SK-N-SH treated with all-trans-retinoic acid at 6 μM for 48 hours (cell line): ENCODE data around the gene PLEKHH3.

Source experiments
- ATAC-seq: fragments of 200-7000 bp; cut with Tn5 transposase; 3 replicates; pipeline ENCODE4 v1.9.1; 2020; ENCODE audit warnings: mild to moderate bottlenecking, moderate library complexity
- ARNTL ChIP-seq: fragments of 450-650 bp; formaldehyde crosslinking; IDR thresholded peaks from 2 replicates; pipeline ENCODE4 v1.5.0; 2020; ENCODE audit warnings: low read depth, mild to moderate bottlenecking, moderate library complexity, borderline replicate concordance
- BACH2 ChIP-seq: fragments of 250-450 bp; sonication (Bioruptor Pico); IDR thresholded peaks from 2 replicates; pipeline ENCODE4 v1.9.0; 2021; ENCODE audit warnings: mild to moderate bottlenecking, borderline replicate concordance
- CREB5 ChIP-seq: fragments of 250-450 bp; sonication (Bioruptor Pico); IDR thresholded peaks from 2 replicates; pipeline ENCODE4 v1.5.1; 2020; ENCODE audit warnings: low read depth, mild to moderate bottlenecking, moderate library complexity
- CSDC2 ChIP-seq: fragments of 250-450 bp; sonication (Bioruptor Pico); IDR thresholded peaks from 2 replicates; pipeline ENCODE4 v1.5.0; 2020; ENCODE audit warnings: mild to moderate bottlenecking, moderate library complexity
- ESRRG ChIP-seq: fragments of 250-450 bp; sonication (Bioruptor Pico); IDR thresholded peaks from 2 replicates; pipeline ENCODE4 v1.6.1; 2021; ENCODE audit warnings: mild to moderate bottlenecking
- GLIS3 ChIP-seq: fragments of 250-450 bp; sonication (Bioruptor Pico); IDR thresholded peaks from 2 replicates; pipeline ENCODE4 v1.5.0; 2020; ENCODE audit warnings: mild to moderate bottlenecking, moderate library complexity
- OSR1 ChIP-seq: fragments of 250-450 bp; sonication (Bioruptor Pico); IDR thresholded peaks from 2 replicates; pipeline ENCODE4 v1.8.0; 2022; ENCODE audit warnings: moderate library complexity, mild to moderate bottlenecking, inconsistent platforms
- PATZ1 ChIP-seq: fragments of 250-450 bp; sonication (Bioruptor Pico); IDR thresholded peaks from 2 replicates; pipeline ENCODE4 v1.8.0; 2020; ENCODE audit warnings: mild to moderate bottlenecking, moderate library complexity, borderline replicate concordance
- POU6F1 ChIP-seq: fragments of 250-450 bp; sonication (Bioruptor Pico); IDR thresholded peaks from 2 replicates; pipeline ENCODE4 v1.8.0; 2021; ENCODE audit warnings: low read depth, mild to moderate bottlenecking, moderate library complexity, borderline replicate concordance
- PPARA ChIP-seq: fragments of 250-450 bp; sonication (Bioruptor Pico); IDR thresholded peaks from 2 replicates; pipeline ENCODE4 v1.5.0; 2020; ENCODE audit warnings: mild to moderate bottlenecking, borderline replicate concordance
- RARB ChIP-seq: fragments of 250-450 bp; sonication (Bioruptor Pico); IDR thresholded peaks from 2 replicates; pipeline ENCODE4 v1.8.0; 2021; ENCODE audit warnings: mild to moderate bottlenecking, moderate library complexity
- SNAI2 ChIP-seq: fragments of 250-450 bp; sonication (Bioruptor Pico); IDR thresholded peaks from 2 replicates; pipeline ENCODE4 v1.5.0; 2020; ENCODE audit warnings: mild to moderate bottlenecking, moderate library complexity
- TCF4 ChIP-seq: fragments of 250-450 bp; sonication (Bioruptor Pico); IDR thresholded peaks from 2 replicates; pipeline ENCODE4 v1.8.0; 2021; ENCODE audit warnings: mild to moderate bottlenecking, moderate library complexity, borderline replicate concordance
- TOX ChIP-seq: fragments of 250-450 bp; sonication (Bioruptor Pico); IDR thresholded peaks from 2 replicates; pipeline ENCODE4 v1.8.0; 2021; ENCODE audit warnings: mild to moderate bottlenecking, moderate library complexity, borderline replicate concordance
- ZC3H10 ChIP-seq: fragments of 250-450 bp; sonication (Bioruptor Pico); IDR thresholded peaks from 2 replicates; pipeline ENCODE4 v1.5.1; 2021; ENCODE audit warnings: mild to moderate bottlenecking, moderate library complexity
- ZFP3 ChIP-seq: fragments of 250-450 bp; sonication (Bioruptor Pico); IDR thresholded peaks from 2 replicates; pipeline ENCODE4 v1.5.0; 2020; ENCODE audit warnings: mild to moderate bottlenecking, moderate library complexity
- ZFP30 ChIP-seq: fragments of 450-650 bp; formaldehyde crosslinking; IDR thresholded peaks from 2 replicates; pipeline ENCODE4 v1.5.0; 2022; ENCODE audit warnings: mild to moderate bottlenecking, moderate library complexity
- ZNF565 ChIP-seq: fragments of 450-650 bp; formaldehyde crosslinking; conservative IDR thresholded peaks from 2 replicates; pipeline ENCODE4 v1.5.0; 2020; ENCODE audit warnings: low read depth, mild to moderate bottlenecking, moderate library complexity
- ZNF70 ChIP-seq: fragments of 450-650 bp; formaldehyde crosslinking; IDR thresholded peaks from 2 replicates; pipeline ENCODE4 v1.5.0; 2020; ENCODE audit warnings: mild to moderate bottlenecking, moderate library complexity
- ZNF8 ChIP-seq: fragments of 450-650 bp; formaldehyde crosslinking; IDR thresholded peaks from 2 replicates; pipeline ENCODE4 v1.5.0; 2020; ENCODE audit warnings: mild to moderate bottlenecking, moderate library complexity
- TF ChIP-seq, protein P1 (sequence below): fragments of 250-450 bp; sonication (Bioruptor Pico); IDR thresholded peaks from 2 replicates; pipeline ENCODE4 v1.5.0; 2020; ENCODE audit warnings: mild to moderate bottlenecking, moderate library complexity
- TF ChIP-seq, protein P2 (sequence below): fragments of 250-450 bp; sonication (Bioruptor Pico); IDR thresholded peaks from 2 replicates; pipeline ENCODE4 v1.5.1; 2021; ENCODE audit warnings: mild to moderate bottlenecking, moderate library complexity

Gene PLEKHH3

GRCh38 chr17:42700586-42701289, 23.9 kb upstream of the PLEKHH3 start:
- ATAC-seq: no peak
- TF ChIP-seq ZC3H10 (CRISPR knock-in tag) (no peak), ESRRG (CRISPR knock-in tag) (no peak), POU6F1 (CRISPR knock-in tag) (no peak), SNAI2 (no peak), TOX (CRISPR knock-in tag) (no peak), RARB (CRISPR knock-in tag) (no peak)

GRCh38 chr17:42699415-42699740, 22.6 kb upstream of the PLEKHH3 start:
- no peak for ATAC-seq
- TF ChIP-seq GLIS3 (CRISPR knock-in tag): no peak
- TF ChIP-seq, protein P1, sequence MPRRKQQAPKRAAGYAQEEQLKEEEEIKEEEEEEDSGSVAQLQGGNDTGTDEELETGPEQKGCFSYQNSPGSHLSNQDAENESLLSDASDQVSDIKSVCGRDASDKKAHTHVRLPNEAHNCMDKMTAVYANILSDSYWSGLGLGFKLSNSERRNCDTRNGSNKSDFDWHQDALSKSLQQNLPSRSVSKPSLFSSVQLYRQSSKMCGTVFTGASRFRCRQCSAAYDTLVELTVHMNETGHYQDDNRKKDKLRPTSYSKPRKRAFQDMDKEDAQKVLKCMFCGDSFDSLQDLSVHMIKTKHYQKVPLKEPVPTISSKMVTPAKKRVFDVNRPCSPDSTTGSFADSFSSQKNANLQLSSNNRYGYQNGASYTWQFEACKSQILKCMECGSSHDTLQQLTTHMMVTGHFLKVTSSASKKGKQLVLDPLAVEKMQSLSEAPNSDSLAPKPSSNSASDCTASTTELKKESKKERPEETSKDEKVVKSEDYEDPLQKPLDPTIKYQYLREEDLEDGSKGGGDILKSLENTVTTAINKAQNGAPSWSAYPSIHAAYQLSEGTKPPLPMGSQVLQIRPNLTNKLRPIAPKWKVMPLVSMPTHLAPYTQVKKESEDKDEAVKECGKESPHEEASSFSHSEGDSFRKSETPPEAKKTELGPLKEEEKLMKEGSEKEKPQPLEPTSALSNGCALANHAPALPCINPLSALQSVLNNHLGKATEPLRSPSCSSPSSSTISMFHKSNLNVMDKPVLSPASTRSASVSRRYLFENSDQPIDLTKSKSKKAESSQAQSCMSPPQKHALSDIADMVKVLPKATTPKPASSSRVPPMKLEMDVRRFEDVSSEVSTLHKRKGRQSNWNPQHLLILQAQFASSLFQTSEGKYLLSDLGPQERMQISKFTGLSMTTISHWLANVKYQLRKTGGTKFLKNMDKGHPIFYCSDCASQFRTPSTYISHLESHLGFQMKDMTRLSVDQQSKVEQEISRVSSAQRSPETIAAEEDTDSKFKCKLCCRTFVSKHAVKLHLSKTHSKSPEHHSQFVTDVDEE (CRISPR knock-in tag): no peak
- no peak for TF ChIP-seq PATZ1 (CRISPR knock-in tag)
- TF ChIP-seq ARNTL (CRISPR knock-in tag): no peak
- TF ChIP-seq ZFP30 (CRISPR knock-in tag): no peak
- TF ChIP-seq ESRRG (CRISPR knock-in tag): no peak
- TF ChIP-seq, protein P2, sequence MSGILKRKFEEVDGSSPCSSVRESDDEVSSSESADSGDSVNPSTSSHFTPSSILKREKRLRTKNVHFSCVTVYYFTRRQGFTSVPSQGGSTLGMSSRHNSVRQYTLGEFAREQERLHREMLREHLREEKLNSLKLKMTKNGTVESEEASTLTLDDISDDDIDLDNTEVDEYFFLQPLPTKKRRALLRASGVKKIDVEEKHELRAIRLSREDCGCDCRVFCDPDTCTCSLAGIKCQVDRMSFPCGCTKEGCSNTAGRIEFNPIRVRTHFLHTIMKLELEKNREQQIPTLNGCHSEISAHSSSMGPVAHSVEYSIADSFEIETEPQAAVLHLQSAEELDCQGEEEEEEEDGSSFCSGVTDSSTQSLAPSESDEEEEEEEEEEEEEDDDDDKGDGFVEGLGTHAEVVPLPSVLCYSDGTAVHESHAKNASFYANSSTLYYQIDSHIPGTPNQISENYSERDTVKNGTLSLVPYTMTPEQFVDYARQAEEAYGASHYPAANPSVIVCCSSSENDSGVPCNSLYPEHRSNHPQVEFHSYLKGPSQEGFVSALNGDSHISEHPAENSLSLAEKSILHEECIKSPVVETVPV (CRISPR knock-in tag): no peak
- no peak for TF ChIP-seq SNAI2

- TF ChIP-seq CSDC2 (CRISPR knock-in tag) (no peak), GLIS3 (CRISPR knock-in tag) (no peak), PATZ1 (CRISPR knock-in tag) (no peak), ZNF565 (CRISPR knock-in tag) (no peak), PPARA (CRISPR knock-in tag) (no peak), ZFP30 (CRISPR knock-in tag) (no peak), TCF4 (CRISPR knock-in tag) (no peak), POU6F1 (CRISPR knock-in tag) (no peak), TOX (CRISPR knock-in tag) (no peak), ESRRG (CRISPR knock-in tag) (no peak), ZNF70 (CRISPR knock-in tag) (no peak), ZNF8 (no peak), OSR1 (CRISPR knock-in tag) (no peak), CREB5 (CRISPR knock-in tag) (no peak), ZFP3 (CRISPR knock-in tag) (no peak), ZC3H10 (CRISPR knock-in tag) (no peak), BACH2 (CRISPR knock-in tag) (no peak), RARB (CRISPR knock-in tag) (no peak)
- TF ChIP-seq, all 23 proteins: peak for 0
- peak; percentile 84 for ATAC-seq
Observed at GRCh38 chr17:42698736-42699414, 22.1 kb upstream of the PLEKHH3 start.
